H1 (cell line): Measurements from ENCODE around the gene SPOCK1. TPM values are rescaled to one million over a fixed set of nuclear protein-coding genes. Genes with fewer than 3 reads are reported as not detected.

Experiments used
- BRCA1 ChIP-seq: IDR thresholded peaks from 2 replicates; pipeline ENCODE4 v1.6.1; 2012; ENCODE audit warnings: low read depth, low read length, improper control_type of control experiment
- CEBPB ChIP-seq: IDR thresholded peaks from 2 replicates; pipeline ENCODE4 v1.6.1; 2012; ENCODE audit warnings: low read depth, low read length
- GABPA ChIP-seq: IDR thresholded peaks from 2 replicates; pipeline ENCODE4 v1.6.1; 2011; ENCODE audit warnings: mild to moderate bottlenecking, low read length, moderate library complexity, borderline replicate concordance; ENCODE audit not compliant: insufficient read depth
- JUND ChIP-seq: IDR thresholded peaks from 2 replicates; pipeline ENCODE4 v1.6.1; 2011; ENCODE audit warnings: mild to moderate bottlenecking, improper control_type of control experiment, low read length
- NRF1 ChIP-seq: IDR thresholded peaks from 2 replicates; pipeline ENCODE4 v1.6.1; 2011; ENCODE audit warnings: mild to moderate bottlenecking, low read depth, low read length, improper control_type of control experiment
- RFX5 ChIP-seq: IDR thresholded peaks from 2 replicates; pipeline ENCODE4 v1.6.1; 2011; ENCODE audit warnings: low read depth, low read length, improper control_type of control experiment, borderline replicate concordance
- SIRT6 ChIP-seq: IDR thresholded peaks from one replicate; pipeline ENCODE4 v1.7.1; 2012; ENCODE audit warnings: low read length, inconsistent platforms
- TBP ChIP-seq: IDR thresholded peaks from 2 replicates; pipeline ENCODE4 v1.6.1; 2011; ENCODE audit warnings: low read depth, low read length, improper control_type of control experiment
- polyA plus RNA-seq, 7 experiments: library from polyadenylated mRNA; depleted of rRNA in 3 of 7; stranded (reverse) in 5 of 7; unstranded in 2 of 7; fragments of >200 nt in 5 of 7; fragments of 200-250 nt in 2 of 7; gene quantifications; 1 replicate in 5 of 7; 2 replicates in 1 of 7; 4 replicates in 1 of 7; pipeline versions ENCODE4 v1.2.1 to v1.2.3, GENCODE V29; 2011 to 2013; ENCODE audit warnings: missing spikeins in 2 of 7, mixed read lengths in 2 of 7
- total RNA-seq: library from RNA; stranded (reverse); fragmentation: NEBNext Ultra II Directional; extraction: Animal tissue kit (Norgen Biotek cat#: 25700); gene quantifications from 2 replicates; pipeline ENCODE4 v1.2.1, GENCODE V29; 2021
- TF ChIP-seq, protein P1 (sequence below): IDR thresholded peaks from 2 replicates; pipeline ENCODE4 v1.6.1; 2011; ENCODE audit warnings: low read depth, mild to moderate bottlenecking, low read length; ENCODE audit not compliant: insufficient read depth

The SPOCK1 gene
- total and polyA plus RNA-seq, 2 of the 8 experiments (the other 6 are each of a cell fraction or from before 2014, with no cell fraction given): 6.9 to 18.1 TPM

GRCh38 chr5:136998854-136999357 is 500.2 kb downstream of the SPOCK1 start (continued):
- TF ChIP-seq BRCA1: no peak
- no peak for TF ChIP-seq RFX5
- no peak for TF ChIP-seq CEBPB
- TF ChIP-seq, protein P1, sequence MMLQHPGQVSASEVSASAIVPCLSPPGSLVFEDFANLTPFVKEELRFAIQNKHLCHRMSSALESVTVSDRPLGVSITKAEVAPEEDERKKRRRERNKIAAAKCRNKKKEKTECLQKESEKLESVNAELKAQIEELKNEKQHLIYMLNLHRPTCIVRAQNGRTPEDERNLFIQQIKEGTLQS: no peak
- no peak for TF ChIP-seq SIRT6
- no peak for TF ChIP-seq TBP
- no peak for TF ChIP-seq JUND
- no peak for TF ChIP-seq NRF1
- TF ChIP-seq GABPA: no peak
